HepG2 (cell line): ENCODE measurements around the gene IPMK. TPM values are rescaled to one million over a fixed set of nuclear protein-coding genes. Genes with fewer than 3 reads are reported as not detected.

Experiments
- ADNP ChIP-seq: sonication (generic); formaldehyde crosslinking; IDR thresholded peaks from 2 replicates; pipeline ENCODE4 v1.4.0; 2020; ENCODE audit warnings: missing genetic modification reagents
- ATRX ChIP-seq: sonication (generic); formaldehyde crosslinking; IDR thresholded peaks from 2 replicates; pipeline ENCODE4 v1.4.0; 2020; ENCODE audit warnings: missing genetic modification reagents, borderline replicate concordance
- BCL6 ChIP-seq: IDR thresholded peaks from 2 replicates; pipeline ENCODE4 v1.6.1; 2016; ENCODE audit warnings: missing genetic modification reagents, missing compliant biosample characterization
- DNMT1 ChIP-seq: sonication (generic); formaldehyde crosslinking; IDR thresholded peaks from 2 replicates; pipeline ENCODE4 v1.5.1; 2020; ENCODE audit warnings: mild to moderate bottlenecking, missing genetic modification reagents
- ELF3 ChIP-seq: IDR thresholded peaks from 2 replicates; pipeline ENCODE4 v1.6.1; 2016; ENCODE audit warnings: missing genetic modification reagents, missing compliant biosample characterization
- FOXA1 ChIP-seq, 2 experiments: fragments of 450-650 bp in 1 of 2; sonication (generic) in 1 of 2; formaldehyde crosslinking in 1 of 2; IDR thresholded peaks; 2 replicates each; pipeline versions ENCODE4 v1.4.0 to v1.6.1; 2016 to 2020; ENCODE audit warnings: missing genetic modification reagents in 1 of 2
- HDAC1 ChIP-seq: sonication (generic); formaldehyde crosslinking; IDR thresholded peaks from 2 replicates; pipeline ENCODE4 v1.5.1; 2020; ENCODE audit warnings: mild to moderate bottlenecking, missing genetic modification reagents
- HNRNPUL1 ChIP-seq: fragments of 200-400 bp; formaldehyde crosslinking; IDR thresholded peaks from 2 replicates; pipeline ENCODE4 v1.6.1; 2017; ENCODE audit warnings: low read depth, mild to moderate bottlenecking, low read length, moderate library complexity
- HOXA7 ChIP-seq: sonication (generic); formaldehyde crosslinking; IDR thresholded peaks from 2 replicates; pipeline ENCODE4 v1.8.1; 2022; ENCODE audit warnings: mild to moderate bottlenecking, missing genetic modification reagents, moderate library complexity
- HOXD1 ChIP-seq: sonication (generic); formaldehyde crosslinking; IDR thresholded peaks from 2 replicates; pipeline ENCODE4 v1.5.0; 2020; ENCODE audit warnings: missing genetic modification reagents
- IKZF5 ChIP-seq: IDR thresholded peaks from 2 replicates; pipeline ENCODE4 v1.6.1; 2018; ENCODE audit warnings: missing genetic modification reagents, mild to moderate bottlenecking, missing compliant biosample characterization
- KDM3A ChIP-seq: IDR thresholded peaks from 2 replicates; pipeline ENCODE4 v1.6.1; 2018; ENCODE audit warnings: low read depth, missing compliant biosample characterization
- NFE2 ChIP-seq: sonication (generic); formaldehyde crosslinking; IDR thresholded peaks from 2 replicates; pipeline ENCODE4 v1.4.0; 2020; ENCODE audit warnings: missing genetic modification reagents
- PLSCR1 ChIP-seq: sonication (generic); formaldehyde crosslinking; IDR thresholded peaks from 2 replicates; pipeline ENCODE4 v1.5.0; 2020; ENCODE audit warnings: missing genetic modification reagents, mild to moderate bottlenecking, borderline replicate concordance
- PPARG ChIP-seq: conservative IDR thresholded peaks from 2 replicates; pipeline ENCODE4 v1.6.1; 2016; ENCODE audit warnings: missing biosample characterization, missing genetic modification reagents
- RFXANK ChIP-seq: IDR thresholded peaks from 2 replicates; pipeline ENCODE4 v1.6.1; 2016
- RFXAP ChIP-seq: sonication (generic); formaldehyde crosslinking; IDR thresholded peaks from 2 replicates; pipeline ENCODE4 v1.4.0; 2020; ENCODE audit warnings: missing genetic modification reagents, borderline replicate concordance
- SAP130 ChIP-seq: IDR thresholded peaks from 2 replicates; pipeline ENCODE4 v1.6.1; 2016; ENCODE audit warnings: low read depth
- TEAD3 ChIP-seq: optimal IDR thresholded peaks from 2 replicates; pipeline ENCODE3; 2016; ENCODE audit warnings: borderline replicate concordance
- ZC3H4 ChIP-seq: sonication (generic); formaldehyde crosslinking; IDR thresholded peaks from 2 replicates; pipeline ENCODE4 v1.4.0; 2020; ENCODE audit warnings: missing genetic modification reagents, borderline replicate concordance
- ZFP90 ChIP-seq: sonication (generic); formaldehyde crosslinking; IDR thresholded peaks from 2 replicates; pipeline ENCODE4 v1.8.0; 2022; ENCODE audit warnings: missing genetic modification reagents, mild to moderate bottlenecking, inconsistent platforms, borderline replicate concordance
- ZNF225 ChIP-seq: sonication (generic); formaldehyde crosslinking; IDR thresholded peaks from 2 replicates; pipeline ENCODE4 v1.4.0; 2020; ENCODE audit warnings: mild to moderate bottlenecking, missing genetic modification reagents
- ZNF232 ChIP-seq: sonication (generic); formaldehyde crosslinking; IDR thresholded peaks from 2 replicates; pipeline ENCODE4 v1.4.0; 2020; ENCODE audit warnings: missing genetic modification reagents, borderline replicate concordance
- ZNF260 ChIP-seq: sonication (generic); formaldehyde crosslinking; IDR thresholded peaks from 2 replicates; pipeline ENCODE4 v1.4.0; 2020; ENCODE audit warnings: missing genetic modification reagents, low read depth, mild to moderate bottlenecking, borderline replicate concordance
- ZNF282 ChIP-seq: fragments of 450-650 bp; IDR thresholded peaks from 2 replicates; pipeline ENCODE4 v1.6.1; 2018; ENCODE audit not compliant: partially characterized antibody
- ZNF292 ChIP-seq: sonication (generic); formaldehyde crosslinking; IDR thresholded peaks from 2 replicates; pipeline ENCODE4 v1.8.1; 2022; ENCODE audit warnings: mild to moderate bottlenecking, low read depth, missing genetic modification reagents, borderline replicate concordance
- ZNF331 ChIP-seq: sonication (generic); formaldehyde crosslinking; IDR thresholded peaks from 2 replicates; pipeline ENCODE4 v1.4.0; 2020; ENCODE audit warnings: missing genetic modification reagents
- ZNF550 ChIP-seq: sonication (generic); formaldehyde crosslinking; IDR thresholded peaks from 2 replicates; pipeline ENCODE4 v1.4.0; 2020; ENCODE audit warnings: mild to moderate bottlenecking, missing genetic modification reagents, borderline replicate concordance
- ZNF644 ChIP-seq: IDR thresholded peaks from 2 replicates; pipeline ENCODE4 v1.6.1; 2016; ENCODE audit warnings: low read depth
- ZNF709 ChIP-seq: sonication (generic); formaldehyde crosslinking; IDR thresholded peaks from 2 replicates; pipeline ENCODE4 v1.5.0; 2020; ENCODE audit warnings: mild to moderate bottlenecking, missing genetic modification reagents
- ZNF713 ChIP-seq: sonication (generic); formaldehyde crosslinking; IDR thresholded peaks from 2 replicates; pipeline ENCODE4 v1.4.0; 2020; ENCODE audit warnings: mild to moderate bottlenecking, missing genetic modification reagents
- ZNF772 ChIP-seq: sonication (generic); formaldehyde crosslinking; IDR thresholded peaks from 2 replicates; pipeline ENCODE4 v1.5.0; 2020; ENCODE audit warnings: mild to moderate bottlenecking, missing genetic modification reagents
- ZNF776 ChIP-seq: sonication (generic); formaldehyde crosslinking; IDR thresholded peaks from 2 replicates; pipeline ENCODE4 v1.4.0; 2020; ENCODE audit warnings: mild to moderate bottlenecking, missing genetic modification reagents
- ZNF781 ChIP-seq: sonication (generic); formaldehyde crosslinking; IDR thresholded peaks from 2 replicates; pipeline ENCODE4 v1.5.1; 2020; ENCODE audit warnings: borderline replicate concordance, mild to moderate bottlenecking, missing genetic modification reagents; ENCODE audit errors: not compliant biosample characterization
- ZNF782 ChIP-seq: sonication (generic); formaldehyde crosslinking; IDR thresholded peaks from 2 replicates; pipeline ENCODE4 v1.4.0; 2020; ENCODE audit warnings: missing genetic modification reagents, mild to moderate bottlenecking, borderline replicate concordance
- polyA plus RNA-seq, 8 experiments: library from polyadenylated mRNA; depleted of rRNA in 3 of 8; stranded (reverse) in 7 of 8; unstranded in 1 of 8; fragments of >200 nt; fragmentation: Illumina TruSeq in 4 of 8; extraction: Trizol in 4 of 8; gene quantifications; 2 replicates each; pipeline versions ENCODE4 v1.2.1 to v1.2.3, GENCODE V29; 2011 to 2016; ENCODE audit warnings: low read depth in 4 of 8, missing spikeins in 1 of 8, mixed read lengths in 1 of 8; ENCODE audit not compliant: insufficient read depth in 1 of 8
- total RNA-seq, 5 experiments: library from RNA; depleted of rRNA; stranded (reverse); fragments of >200 nt; fragmentation: Illumina TruSeq; extraction: Trizol; gene quantifications; 2 replicates each; pipeline ENCODE4 v1.2.3, GENCODE V29; 2016; ENCODE audit warnings: low read depth in 1 of 5

IPMK gene
- total and polyA plus RNA-seq, 2 of the 13 experiments (the other 11 are each of a cell fraction or from before 2014, with no cell fraction given): 2.7 to 3.9 TPM

- TF ChIP-seq DNMT1 (CRISPR knock-in tag): no peak
- TF ChIP-seq ZFP90: 0 out of 2 replicates have a peak, but pooled peaks have one; percentile 25
- TF ChIP-seq ZNF772 (CRISPR knock-in tag): no peak
- no peak for TF ChIP-seq ZNF260 (CRISPR knock-in tag)
- 0 out of 2 replicates have a peak, but pooled peaks have one; percentile 24 for TF ChIP-seq ZNF331 (CRISPR knock-in tag)
- no peak for TF ChIP-seq ATRX (CRISPR knock-in tag)
- TF ChIP-seq RFXANK: no peak
- no peak for TF ChIP-seq IKZF5 (CRISPR knock-in tag)
- no peak for TF ChIP-seq NFE2 (CRISPR knock-in tag)
- no peak for TF ChIP-seq ZNF232
- TF ChIP-seq ZNF782 (CRISPR knock-in tag): no peak
- TF ChIP-seq HOXD1 (CRISPR knock-in tag): no peak
- no peak for TF ChIP-seq ZNF781
- TF ChIP-seq PPARG (CRISPR knock-in tag): 0 out of 2 replicates have a peak, but pooled peaks have one; percentile 28
- TF ChIP-seq ZNF550 (CRISPR knock-in tag): no peak
- no peak for TF ChIP-seq HOXA7
- TF ChIP-seq ZNF709: no peak
- 0 out of 2 replicates have a peak, but pooled peaks have one; percentile 10 for TF ChIP-seq ZNF644 (CRISPR knock-in tag)
- peak; percentile 37; the same call in 1 of the 2 replicates for TF ChIP-seq SAP130 (CRISPR knock-in tag)
- TF ChIP-seq FOXA1 (IDR thresholded peaks at IDR 0.05): no peak
- peak; percentile 38; the same call in 1 of the 2 replicates for TF ChIP-seq FOXA1 (CRISPR knock-in tag; IDR thresholded peaks at IDR 0.05)
- TF ChIP-seq ZNF282: no peak
- no peak for TF ChIP-seq KDM3A (CRISPR knock-in tag)
- TF ChIP-seq ZC3H4 (CRISPR knock-in tag): no peak
- peak; percentile 70 for TF ChIP-seq TEAD3 (CRISPR knock-in tag)
- TF ChIP-seq ZNF713 (CRISPR knock-in tag): no peak
- TF ChIP-seq ZNF292 (CRISPR knock-in tag): no peak
- TF ChIP-seq BCL6: peak; percentile 39
- peak; percentile 70 for TF ChIP-seq ELF3 (CRISPR knock-in tag)
- TF ChIP-seq HNRNPUL1: no peak
- TF ChIP-seq RFXAP (CRISPR knock-in tag): no peak
- TF ChIP-seq ZNF776 (CRISPR knock-in tag): no peak
- no peak for TF ChIP-seq PLSCR1 (CRISPR knock-in tag)
- TF ChIP-seq ADNP (CRISPR knock-in tag): no peak
- no peak for TF ChIP-seq ZNF225 (CRISPR knock-in tag)
- TF ChIP-seq HDAC1: no peak
Observed at GRCh38 chr10:58305821-58306220, 38.1 kb upstream of the IPMK start (continued).
